Upper lobe of left lung (tissue), 6 donors: ENCODE results near the gene ADAMTS19. TPM values are rescaled to one million over a fixed set of nuclear protein-coding genes. Genes with fewer than 3 reads are reported as not detected.

Experiments
- ATAC-seq, 2 donors: fragments of 200-7000 bp; cut with Tn5 transposase; one replicate each; pipeline ENCODE4 v1.9.1; 2022; ENCODE audit warnings: mild to moderate bottlenecking in 2 of 2, moderate library complexity in 2 of 2; ENCODE audit not compliant: low FRiP score in 2 of 2
- DNase-seq, 2 donors: peaks; one replicate each; pipeline ENCODE4 v3.0.0-alpha.2; 2019 to 2020
- H3K27ac ChIP-seq, 4 donors: fragments of 200-600 bp; sonication (generic); one replicate each; pipeline ENCODE4 v1.5.1; 2016 to 2019
- H3K27me3 ChIP-seq, 4 donors: fragments of 200-600 bp; sonication (generic); one replicate each; pipeline ENCODE4 v1.5.1; 2017 to 2019
- H3K36me3 ChIP-seq, 4 donors: fragments of 200-600 bp; sonication (generic); one replicate each; pipeline ENCODE4 v1.5.1; 2016 to 2019
- H3K4me1 ChIP-seq, 4 donors: fragments of 200-600 bp; sonication (generic); one replicate each; pipeline ENCODE4 v1.5.1; 2018 to 2019
- H3K4me3 ChIP-seq, 4 donors: fragments of 200-600 bp; sonication (generic); one replicate each; pipeline ENCODE4 v1.5.1; 2017 to 2019; ENCODE audit warnings: mild to moderate bottlenecking in 2 of 4, moderate library complexity in 1 of 4
- H3K9me3 ChIP-seq, 4 donors: fragments of 200-600 bp; sonication (generic); one replicate each; pipeline ENCODE4 v1.5.1; 2018 to 2019
- CTCF ChIP-seq, 6 experiments: fragments of 450-650 bp in 4 of 6; fragments of 200-600 bp in 2 of 6; sonication (generic) in 2 of 6; IDR thresholded peaks; one replicate each; pipeline ENCODE4 v1.5.1; 2016 to 2019; ENCODE audit warnings: antibody characterized with exemption in 6 of 6
- EP300 ChIP-seq, 4 donors: sonication (generic); formaldehyde crosslinking; IDR thresholded peaks; one replicate each; pipeline ENCODE4 v1.5.1; 2017; ENCODE audit warnings: antibody characterized with exemption in 4 of 4, control low read depth in 2 of 4
- POLR2A ChIP-seq, 4 donors: fragments of 450-650 bp; IDR thresholded peaks; one replicate each; pipeline ENCODE4 v1.5.1; 2016 to 2017; ENCODE audit warnings: antibody characterized with exemption in 4 of 4, mild to moderate bottlenecking in 2 of 4
- POLR2AphosphoS5 ChIP-seq, 2 donors: sonication (generic); formaldehyde crosslinking; IDR thresholded peaks; one replicate each; pipeline ENCODE4 v1.5.1; 2017; ENCODE audit warnings: antibody characterized with exemption in 2 of 2
- WGBS, 2 donors: methylation state at CpG; one replicate each; pipeline ENCODE4 v1.1.5; 2017 to 2018; 5-methylcytosine and 5-hydroxymethylcytosine counted together
- total RNA-seq, 6 donors: library from RNA; depleted of rRNA in 4 of 6; stranded (reverse); fragments of >200 nt in 4 of 6; gene quantifications; one replicate each; pipeline versions ENCODE4 v1.1.0 to v1.2.1, GENCODE V29; 2016 to 2021
- donor health status: DM: no; HTN: no; CAD: no; lungs with moderate emphysema.
- donor health status: DM: no; HTN: yes; CAD: no; lungs with severe emphysema.

The ADAMTS19 gene
- total RNA-seq, 6 donors from 2014 or later = 0.17 to 0.29 TPM; not detected in 4

GRCh38 chr5:129500101-129500500, 40.0 kb downstream of the ADAMTS19 start:
- ATAC-seq = no peak
- 88 to 93% methylated on average over 3 of the region's 3 CpGs for WGBS, 2 donors

GRCh38 chr5:129506086-129506485, 46.0 kb downstream of the ADAMTS19 start:
- no peaks in the 10 kb centered on the region for H3K27me3 ChIP-seq
- no peak for ATAC-seq

More at GRCh38 chr5:129500101-129500500, 40.0 kb downstream of the ADAMTS19 start:
- no peak for DNase-seq
- no peak overlapping the region for H3K27ac ChIP-seq
- no peaks in the 10 kb centered on the region for H3K4me1 ChIP-seq
- no peak for TF ChIP-seq POLR2AphosphoS5 (IDR thresholded peaks at IDR 0.05)
- no peak for TF ChIP-seq EP300 (IDR thresholded peaks at IDR 0.05)
- no peak for TF ChIP-seq POLR2A (IDR thresholded peaks at IDR 0.05)
- TF ChIP-seq CTCF (IDR thresholded peaks at IDR 0.05) = no peak
- no peaks in the 10 kb centered on the region for H3K27me3 ChIP-seq
- no peaks in the 10 kb centered on the region for H3K9me3 ChIP-seq
- no peaks in the 10 kb centered on the region for H3K36me3 ChIP-seq
- no peak overlapping the region for H3K4me3 ChIP-seq

GRCh38 chr5:129506950-129507349, 46.9 kb downstream of the ADAMTS19 start:
- H3K27me3 ChIP-seq = no peaks in the 10 kb centered on the region
- no peaks in the 10 kb centered on the region for H3K4me1 ChIP-seq
- no peak for DNase-seq
- no peak overlapping the region for H3K4me3 ChIP-seq
- H3K27ac ChIP-seq = no peak overlapping the region
- H3K36me3 ChIP-seq = no peaks in the 10 kb centered on the region
- H3K9me3 ChIP-seq = no peaks in the 10 kb centered on the region
- TF ChIP-seq POLR2A (IDR thresholded peaks at IDR 0.05) = no peak
- no peak for TF ChIP-seq POLR2AphosphoS5 (IDR thresholded peaks at IDR 0.05)
- no peak for TF ChIP-seq CTCF (IDR thresholded peaks at IDR 0.05)
- TF ChIP-seq EP300 (IDR thresholded peaks at IDR 0.05) = no peak
- ATAC-seq = no peak

More at GRCh38 chr5:129506086-129506485, 46.0 kb downstream of the ADAMTS19 start:
- no peak overlapping the region for H3K27ac ChIP-seq
- no peaks in the 10 kb centered on the region for H3K9me3 ChIP-seq
- H3K36me3 ChIP-seq = no peaks in the 10 kb centered on the region
- H3K4me1 ChIP-seq = no peaks in the 10 kb centered on the region
- H3K4me3 ChIP-seq = no peak overlapping the region
- DNase-seq = no peak
- TF ChIP-seq POLR2AphosphoS5 (IDR thresholded peaks at IDR 0.05) (no peak), POLR2A (IDR thresholded peaks at IDR 0.05) (no peak), CTCF (IDR thresholded peaks at IDR 0.05) (no peak), EP300 (IDR thresholded peaks at IDR 0.05) (no peak)
- WGBS, 2 donors = 95 to 100% methylated on average over 1 of the region's 1 CpG

- no peak for DNase-seq
These were observed 47.4 kb downstream of the ADAMTS19 start for GRCh38 chr5:129507527-129507926.

More at GRCh38 chr5:129507527-129507926, 47.4 kb downstream of the ADAMTS19 start:
- WGBS, 2 donors = 80 to 84% methylated on average over 6 of the region's 6 CpGs
- Histone ChIP-seq H3K9me3 (no peaks in the 10 kb centered on the region), H3K27ac (no peak overlapping the region), H3K4me1 (no peaks in the 10 kb centered on the region), H3K27me3 (no peaks in the 10 kb centered on the region), H3K4me3 (no peak overlapping the region), H3K36me3 (no peaks in the 10 kb centered on the region)
- ATAC-seq = no peak
- TF ChIP-seq POLR2A (IDR thresholded peaks at IDR 0.05) (no peak), POLR2AphosphoS5 (IDR thresholded peaks at IDR 0.05) (no peak), CTCF (IDR thresholded peaks at IDR 0.05) (no peak), EP300 (IDR thresholded peaks at IDR 0.05) (no peak)
